HEK293 (cell line): Measurements from ENCODE around the gene RGS7BP.

Experiments used
- CTCF ChIA-PET: fragments of 350-600 bp; formaldehyde crosslinking; extraction: SDS; loops from one replicate; lab custom pipeline; 2021; ENCODE audit warnings: antibody characterized with exemption; lab: Yijun Ruan, JAX
- POLR2A ChIA-PET: fragments of 300-600 bp; formaldehyde crosslinking; extraction: SDS; loops from one replicate; lab custom pipeline; 2020; ENCODE audit warnings: antibody characterized with exemption, inconsistent platforms; lab: Yijun Ruan, JAX
- H3K27ac ChIP-seq: fragments of 200-500 bp; sonication (Bioruptor generic); 2 replicates; pipeline ENCODE4 v1.5.1; 2014; ENCODE audit warnings: low read depth, low read length, control low read depth, inconsistent platforms; ENCODE audit errors: extremely low read depth
- H3K36me3 ChIP-seq, 2 experiments: fragments of 200-500 bp in 1 of 2; sonication (Bioruptor generic) in 1 of 2; 1 replicate in 1 of 2; 2 replicates in 1 of 2; pipeline ENCODE4 v1.5.1; 2014 to 2017; ENCODE audit warnings: inconsistent platforms in 2 of 2, low read length in 2 of 2; ENCODE audit not compliant: control insufficient read depth in 2 of 2, insufficient read depth in 1 of 2
- H3K4me1 ChIP-seq: fragments of 200-500 bp; sonication (Bioruptor generic); 2 replicates; pipeline ENCODE4 v1.5.1; 2014; ENCODE audit warnings: mild to moderate bottlenecking, low read length, inconsistent platforms; ENCODE audit not compliant: control insufficient read depth, insufficient read depth
- H3K4me3 ChIP-seq: 2 replicates; pipeline ENCODE4 v1.5.1; 2011; ENCODE audit warnings: low read depth, mild to moderate bottlenecking, control low read depth, low read length, moderate library complexity
- H3K9me3 ChIP-seq: fragments of 200-500 bp; sonication (Bioruptor generic); 2 replicates; pipeline ENCODE4 v1.5.1; 2014; ENCODE audit warnings: low read depth, low read length, inconsistent platforms; ENCODE audit not compliant: control insufficient read depth, insufficient read depth
- BCL11B ChIP-seq: fragments of 450-650 bp; formaldehyde crosslinking; IDR thresholded peaks from 2 replicates; pipeline ENCODE4 v1.5.1; 2016; ENCODE audit warnings: low read depth, missing biosample characterization, missing genetic modification characterization
- GLIS1 ChIP-seq: fragments of 450-650 bp; formaldehyde crosslinking; IDR thresholded peaks from 2 replicates; pipeline ENCODE4 v1.5.1; 2016; ENCODE audit warnings: missing biosample characterization, missing genetic modification characterization
- KLF16 ChIP-seq: fragments of 450-650 bp; formaldehyde crosslinking; IDR thresholded peaks from 2 replicates; pipeline ENCODE4 v1.5.1; 2017; ENCODE audit warnings: missing biosample characterization, missing genetic modification characterization
- SETDB1 ChIP-seq: IDR thresholded peaks from one replicate; pipeline ENCODE4 v1.6.1; 2017; ENCODE audit warnings: mild to moderate bottlenecking, low read length, moderate library complexity, mixed read lengths; ENCODE audit not compliant: insufficient read length
- ZBTB21 ChIP-seq: fragments of 450-650 bp; formaldehyde crosslinking; IDR thresholded peaks from 2 replicates; pipeline ENCODE4 v1.5.1; 2017; ENCODE audit warnings: missing biosample characterization, missing genetic modification characterization
- ZNF157 ChIP-seq: fragments of 450-650 bp; formaldehyde crosslinking; IDR thresholded peaks from 2 replicates; pipeline ENCODE4 v1.5.1; 2016; ENCODE audit warnings: missing biosample characterization, missing genetic modification characterization
- ZNF302 ChIP-seq: fragments of 450-650 bp; formaldehyde crosslinking; IDR thresholded peaks from 2 replicates; pipeline ENCODE4 v1.5.1; 2016; ENCODE audit warnings: missing biosample characterization, missing genetic modification characterization, low read depth
- ZNF548 ChIP-seq: fragments of 450-650 bp; formaldehyde crosslinking; IDR thresholded peaks from 2 replicates; pipeline ENCODE4 v1.5.1; 2016; ENCODE audit warnings: missing biosample characterization, missing genetic modification characterization
- ZNF621 ChIP-seq: fragments of 450-650 bp; formaldehyde crosslinking; IDR thresholded peaks from 2 replicates; pipeline ENCODE4 v1.5.1; 2017; ENCODE audit warnings: missing biosample characterization, missing genetic modification characterization
- ZNF624 ChIP-seq: fragments of 450-650 bp; formaldehyde crosslinking; IDR thresholded peaks from 2 replicates; pipeline ENCODE4 v1.5.1; 2017; ENCODE audit warnings: missing biosample characterization, missing genetic modification characterization
- ZNF677 ChIP-seq: fragments of 450-650 bp; IDR thresholded peaks from 2 replicates; pipeline ENCODE4 v1.5.0; 2018; ENCODE audit warnings: missing biosample characterization, mild to moderate bottlenecking, missing genetic modification characterization, moderate library complexity
- ZNF837 ChIP-seq: fragments of 450-650 bp; formaldehyde crosslinking; IDR thresholded peaks from 2 replicates; pipeline ENCODE4 v1.5.1; 2016; ENCODE audit warnings: missing biosample characterization, missing genetic modification characterization
- ZSCAN23 ChIP-seq: fragments of 450-650 bp; formaldehyde crosslinking; IDR thresholded peaks from 2 replicates; pipeline ENCODE4 v1.5.1; 2016; ENCODE audit warnings: missing biosample characterization, missing genetic modification characterization
- TF ChIP-seq, protein P1 (sequence below): fragments of 450-650 bp; IDR thresholded peaks from 2 replicates; pipeline ENCODE4 v1.5.1; 2018; ENCODE audit warnings: missing biosample characterization, mild to moderate bottlenecking, missing genetic modification characterization
- TF ChIP-seq, protein P2 (sequence below): fragments of 450-650 bp; formaldehyde crosslinking; IDR thresholded peaks from 2 replicates; pipeline ENCODE4 v1.5.1; 2017; ENCODE audit warnings: missing biosample characterization, missing genetic modification characterization
- TF ChIP-seq, protein P3 (sequence below): IDR thresholded peaks from 2 replicates; pipeline ENCODE4 v1.6.1; 2011; ENCODE audit warnings: mild to moderate bottlenecking, low read depth, low read length, borderline replicate concordance
- TF ChIP-seq, protein P4 (sequence below): fragments of 450-650 bp; formaldehyde crosslinking; IDR thresholded peaks from 2 replicates; pipeline ENCODE4 v1.5.1; 2017; ENCODE audit warnings: missing biosample characterization, missing genetic modification characterization
- TF ChIP-seq, protein P5 (sequence below): fragments of 450-650 bp; formaldehyde crosslinking; IDR thresholded peaks from 2 replicates; pipeline ENCODE4 v1.5.1; 2017; ENCODE audit warnings: missing biosample characterization, missing genetic modification characterization
- TF ChIP-seq, protein P6 (sequence below): fragments of 450-650 bp; formaldehyde crosslinking; IDR thresholded peaks from 2 replicates; pipeline ENCODE4 v1.5.1; 2017; ENCODE audit warnings: missing biosample characterization, missing genetic modification characterization
- TF ChIP-seq, protein P7 (sequence below): fragments of 450-650 bp; formaldehyde crosslinking; IDR thresholded peaks from 2 replicates; pipeline ENCODE4 v1.5.1; 2016; ENCODE audit warnings: missing biosample characterization, missing genetic modification characterization

RGS7BP gene

DNA sequence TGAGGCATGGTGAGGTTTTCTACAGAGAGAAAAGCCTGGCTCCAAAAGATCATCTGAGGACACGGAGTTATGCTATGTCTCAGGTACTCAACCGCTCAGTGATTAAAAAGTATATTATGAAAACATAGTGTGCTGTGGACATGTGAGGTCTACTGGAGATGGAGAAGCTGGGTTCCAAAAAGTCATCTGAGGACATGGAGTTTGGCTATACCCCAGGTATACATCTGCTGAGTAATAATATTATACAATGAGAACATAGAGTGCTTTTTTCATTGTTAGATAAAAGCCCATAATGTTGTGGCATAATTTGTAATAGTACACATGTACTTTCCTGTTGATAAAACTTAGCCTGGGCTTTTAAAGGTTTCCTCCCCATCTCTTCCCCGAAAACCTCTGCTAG is 113.8 kb downstream of the RGS7BP start:
- ChIA-PET CTCF (interaction anchor here (0.5 kb wide), 1 partner anchor 12 kb away, joined by 3 read pairs; no protein-coding TSS in a partner anchor), POLR2A (no interaction called here)
- Histone ChIP-seq H3K27ac (no peak overlapping the region), H3K36me3 (no peaks in the 10 kb centered on the region), H3K9me3 (no peaks in the 10 kb centered on the region), H3K4me1 (no peaks in the 10 kb centered on the region), H3K4me3 (no peak overlapping the region)
- TF ChIP-seq, protein P1, sequence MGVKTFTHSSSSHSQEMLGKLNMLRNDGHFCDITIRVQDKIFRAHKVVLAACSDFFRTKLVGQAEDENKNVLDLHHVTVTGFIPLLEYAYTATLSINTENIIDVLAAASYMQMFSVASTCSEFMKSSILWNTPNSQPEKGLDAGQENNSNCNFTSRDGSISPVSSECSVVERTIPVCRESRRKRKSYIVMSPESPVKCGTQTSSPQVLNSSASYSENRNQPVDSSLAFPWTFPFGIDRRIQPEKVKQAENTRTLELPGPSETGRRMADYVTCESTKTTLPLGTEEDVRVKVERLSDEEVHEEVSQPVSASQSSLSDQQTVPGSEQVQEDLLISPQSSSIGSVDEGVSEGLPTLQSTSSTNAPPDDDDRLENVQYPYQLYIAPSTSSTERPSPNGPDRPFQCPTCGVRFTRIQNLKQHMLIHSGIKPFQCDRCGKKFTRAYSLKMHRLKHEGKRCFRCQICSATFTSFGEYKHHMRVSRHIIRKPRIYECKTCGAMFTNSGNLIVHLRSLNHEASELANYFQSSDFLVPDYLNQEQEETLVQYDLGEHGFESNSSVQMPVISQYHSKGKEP (tag by site-specific recombination): no peak
- TF ChIP-seq SETDB1 (no peak), ZNF677 (tag by site-specific recombination) (no peak), ZNF837 (tag by site-specific recombination) (no peak), ZNF157 (tag by site-specific recombination) (no peak), ZBTB21 (tag by site-specific recombination) (no peak), ZNF548 (no peak), BCL11B (tag by site-specific recombination) (no peak)
- TF ChIP-seq, protein P2, sequence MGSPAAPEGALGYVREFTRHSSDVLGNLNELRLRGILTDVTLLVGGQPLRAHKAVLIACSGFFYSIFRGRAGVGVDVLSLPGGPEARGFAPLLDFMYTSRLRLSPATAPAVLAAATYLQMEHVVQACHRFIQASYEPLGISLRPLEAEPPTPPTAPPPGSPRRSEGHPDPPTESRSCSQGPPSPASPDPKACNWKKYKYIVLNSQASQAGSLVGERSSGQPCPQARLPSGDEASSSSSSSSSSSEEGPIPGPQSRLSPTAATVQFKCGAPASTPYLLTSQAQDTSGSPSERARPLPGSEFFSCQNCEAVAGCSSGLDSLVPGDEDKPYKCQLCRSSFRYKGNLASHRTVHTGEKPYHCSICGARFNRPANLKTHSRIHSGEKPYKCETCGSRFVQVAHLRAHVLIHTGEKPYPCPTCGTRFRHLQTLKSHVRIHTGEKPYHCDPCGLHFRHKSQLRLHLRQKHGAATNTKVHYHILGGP (tag by site-specific recombination): no peak
- TF ChIP-seq, protein P3, sequence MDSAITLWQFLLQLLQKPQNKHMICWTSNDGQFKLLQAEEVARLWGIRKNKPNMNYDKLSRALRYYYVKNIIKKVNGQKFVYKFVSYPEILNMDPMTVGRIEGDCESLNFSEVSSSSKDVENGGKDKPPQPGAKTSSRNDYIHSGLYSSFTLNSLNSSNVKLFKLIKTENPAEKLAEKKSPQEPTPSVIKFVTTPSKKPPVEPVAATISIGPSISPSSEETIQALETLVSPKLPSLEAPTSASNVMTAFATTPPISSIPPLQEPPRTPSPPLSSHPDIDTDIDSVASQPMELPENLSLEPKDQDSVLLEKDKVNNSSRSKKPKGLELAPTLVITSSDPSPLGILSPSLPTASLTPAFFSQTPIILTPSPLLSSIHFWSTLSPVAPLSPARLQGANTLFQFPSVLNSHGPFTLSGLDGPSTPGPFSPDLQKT: no peak

DNA sequence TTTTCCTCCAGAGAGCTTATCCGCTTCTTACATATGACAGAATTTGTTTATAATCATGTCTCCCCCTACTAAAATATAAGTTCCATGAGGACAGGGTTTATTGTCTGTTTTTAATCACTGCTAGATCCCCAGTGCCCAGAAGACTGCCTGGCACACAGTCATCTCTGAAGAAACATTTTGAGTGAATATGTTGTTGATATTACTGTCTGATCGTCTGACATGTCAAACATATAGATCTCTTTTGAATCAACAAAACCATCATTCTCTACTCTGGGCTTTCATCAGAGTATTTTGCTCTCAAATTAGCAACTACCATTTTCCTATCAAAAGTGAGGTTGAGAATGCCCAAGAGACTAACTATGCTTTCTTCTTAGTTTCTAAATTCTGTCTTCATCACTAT is 117.2 kb downstream of the RGS7BP start:
- ChIA-PET POLR2A (no interaction called here), CTCF (no interaction called here)
- no peak for TF ChIP-seq ZSCAN23 (tag by site-specific recombination)
- no peak for TF ChIP-seq KLF16 (tag by site-specific recombination)
- no peaks in the 10 kb centered on the region for H3K4me1 ChIP-seq
- no peaks in the 10 kb centered on the region for H3K9me3 ChIP-seq
- no peak overlapping the region for H3K4me3 ChIP-seq
- H3K27ac ChIP-seq: no peak overlapping the region
- H3K36me3 ChIP-seq: no peaks in the 10 kb centered on the region

DNA sequence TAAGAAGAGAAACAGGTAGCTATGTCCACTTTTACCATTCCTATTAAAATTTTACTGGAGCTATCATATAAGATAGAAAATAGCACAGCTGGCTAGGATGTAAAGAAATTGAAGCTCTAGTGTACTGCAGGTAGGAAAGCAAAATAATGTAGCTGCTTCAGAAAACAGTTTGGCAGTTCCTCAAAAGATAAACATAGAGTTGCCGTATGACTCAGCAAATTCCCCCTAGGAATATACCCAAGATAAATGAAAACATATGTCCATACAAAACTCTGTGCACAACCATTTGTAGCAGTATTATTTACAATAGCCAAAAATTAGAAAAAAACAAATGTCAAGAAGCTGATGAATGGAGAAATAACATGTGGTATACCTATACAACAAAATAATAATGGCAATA is 119.9 kb downstream of the RGS7BP start:
- no peak overlapping the region for H3K4me3 ChIP-seq
- ChIA-PET POLR2A (no interaction called here), CTCF (interaction anchor here (0.8 to 1.6 kb wide), 5 partner anchors 9 to 185 kb away, joined by 3 to 7 read pairs (median 5); no protein-coding TSS in a partner anchor)
- TF ChIP-seq ZNF621 (tag by site-specific recombination) (no peak), GLIS1 (no peak), ZNF624 (tag by site-specific recombination) (no peak), ZNF302 (no peak)
- TF ChIP-seq, protein P4, sequence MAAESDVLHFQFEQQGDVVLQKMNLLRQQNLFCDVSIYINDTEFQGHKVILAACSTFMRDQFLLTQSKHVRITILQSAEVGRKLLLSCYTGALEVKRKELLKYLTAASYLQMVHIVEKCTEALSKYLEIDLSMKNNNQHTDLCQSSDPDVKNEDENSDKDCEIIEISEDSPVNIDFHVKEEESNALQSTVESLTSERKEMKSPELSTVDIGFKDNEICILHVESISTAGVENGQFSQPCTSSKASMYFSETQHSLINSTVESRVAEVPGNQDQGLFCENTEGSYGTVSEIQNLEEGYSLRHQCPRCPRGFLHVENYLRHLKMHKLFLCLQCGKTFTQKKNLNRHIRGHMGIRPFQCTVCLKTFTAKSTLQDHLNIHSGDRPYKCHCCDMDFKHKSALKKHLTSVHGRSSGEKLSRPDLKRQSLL: no peak
- TF ChIP-seq, protein P5, sequence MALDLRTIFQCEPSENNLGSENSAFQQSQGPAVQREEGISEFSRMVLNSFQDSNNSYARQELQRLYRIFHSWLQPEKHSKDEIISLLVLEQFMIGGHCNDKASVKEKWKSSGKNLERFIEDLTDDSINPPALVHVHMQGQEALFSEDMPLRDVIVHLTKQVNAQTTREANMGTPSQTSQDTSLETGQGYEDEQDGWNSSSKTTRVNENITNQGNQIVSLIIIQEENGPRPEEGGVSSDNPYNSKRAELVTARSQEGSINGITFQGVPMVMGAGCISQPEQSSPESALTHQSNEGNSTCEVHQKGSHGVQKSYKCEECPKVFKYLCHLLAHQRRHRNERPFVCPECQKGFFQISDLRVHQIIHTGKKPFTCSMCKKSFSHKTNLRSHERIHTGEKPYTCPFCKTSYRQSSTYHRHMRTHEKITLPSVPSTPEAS (tag by site-specific recombination): no peak
- TF ChIP-seq, protein P6, sequence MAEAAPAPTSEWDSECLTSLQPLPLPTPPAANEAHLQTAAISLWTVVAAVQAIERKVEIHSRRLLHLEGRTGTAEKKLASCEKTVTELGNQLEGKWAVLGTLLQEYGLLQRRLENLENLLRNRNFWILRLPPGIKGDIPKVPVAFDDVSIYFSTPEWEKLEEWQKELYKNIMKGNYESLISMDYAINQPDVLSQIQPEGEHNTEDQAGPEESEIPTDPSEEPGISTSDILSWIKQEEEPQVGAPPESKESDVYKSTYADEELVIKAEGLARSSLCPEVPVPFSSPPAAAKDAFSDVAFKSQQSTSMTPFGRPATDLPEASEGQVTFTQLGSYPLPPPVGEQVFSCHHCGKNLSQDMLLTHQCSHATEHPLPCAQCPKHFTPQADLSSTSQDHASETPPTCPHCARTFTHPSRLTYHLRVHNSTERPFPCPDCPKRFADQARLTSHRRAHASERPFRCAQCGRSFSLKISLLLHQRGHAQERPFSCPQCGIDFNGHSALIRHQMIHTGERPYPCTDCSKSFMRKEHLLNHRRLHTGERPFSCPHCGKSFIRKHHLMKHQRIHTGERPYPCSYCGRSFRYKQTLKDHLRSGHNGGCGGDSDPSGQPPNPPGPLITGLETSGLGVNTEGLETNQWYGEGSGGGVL: no peak
- TF ChIP-seq, protein P7, sequence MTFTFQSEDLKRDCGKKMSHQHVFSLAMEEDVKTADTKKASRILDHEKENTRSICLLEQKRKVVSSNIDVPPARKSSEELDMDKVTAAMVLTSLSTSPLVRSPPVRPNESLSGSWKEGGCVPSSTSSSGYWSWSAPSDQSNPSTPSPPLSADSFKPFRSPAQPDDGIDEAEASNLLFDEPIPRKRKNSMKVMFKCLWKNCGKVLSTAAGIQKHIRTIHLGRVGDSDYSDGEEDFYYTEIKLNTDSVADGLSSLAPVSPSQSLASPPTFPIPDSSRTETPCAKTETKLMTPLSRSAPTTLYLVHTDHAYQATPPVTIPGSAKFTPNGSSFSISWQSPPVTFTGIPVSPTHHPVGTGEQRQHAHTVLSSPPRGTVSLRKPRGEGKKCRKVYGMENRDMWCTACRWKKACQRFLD (tag by site-specific recombination): no peak
- no peaks in the 10 kb centered on the region for H3K4me1 ChIP-seq
- H3K9me3 ChIP-seq: no peaks in the 10 kb centered on the region
- H3K27ac ChIP-seq: no peak overlapping the region
- no peaks in the 10 kb centered on the region for H3K36me3 ChIP-seq
